A549 (cell line): ENCODE data around the gene ACER2.

ENCODE experiments used
- CHD2 ChIP-seq: fragments of 150-350 bp; IDR thresholded peaks from 2 replicates; pipeline ENCODE4 v1.6.1; 2014; ENCODE audit warnings: low read length; ENCODE audit not compliant: partially characterized antibody
- CTCF ChIP-seq: fragments of >200 bp; sonication (Bioruptor Twin); formaldehyde crosslinking; IDR thresholded peaks from 3 replicates; pipeline ENCODE4 v1.5.1; 2016
- EP300 ChIP-seq, 2 experiments: fragments of >200 bp; sonication (Bioruptor Twin); formaldehyde crosslinking; IDR thresholded peaks; 2 replicates in 1 of 2; 3 replicates in 1 of 2; pipeline ENCODE4 v1.6.1; 2016 to 2017
- ESRRA ChIP-seq: fragments of 150-350 bp; IDR thresholded peaks from 2 replicates; pipeline ENCODE4 v1.6.1; 2014; ENCODE audit warnings: mild to moderate bottlenecking, low read length, borderline replicate concordance
- MYC ChIP-seq: IDR thresholded peaks from 2 replicates; pipeline ENCODE4 v1.6.1; 2012; ENCODE audit warnings: mild to moderate bottlenecking, inconsistent platforms, low read length, improper control_type of control experiment, borderline replicate concordance
- NPAS2 ChIP-seq: fragments of 250-450 bp; sonication (Bioruptor Pico); IDR thresholded peaks from 2 replicates; pipeline ENCODE4 v1.8.0; 2022; ENCODE audit warnings: mild to moderate bottlenecking, moderate library complexity, borderline replicate concordance
- POLR2A ChIP-seq: IDR thresholded peaks from 2 replicates; pipeline ENCODE4 v1.6.1; 2012; ENCODE audit warnings: mild to moderate bottlenecking, low read length
- POLR2AphosphoS2 ChIP-seq: conservative IDR thresholded peaks from 2 replicates; pipeline ENCODE4 v1.6.1; 2012; ENCODE audit warnings: low read length, improper control_type of control experiment, inconsistent platforms
- RAD21 ChIP-seq, 2 experiments: fragments of >200 bp in 1 of 2; sonication (Bioruptor Twin) in 1 of 2; formaldehyde crosslinking in 1 of 2; IDR thresholded peaks in 1 of 2; conservative IDR thresholded peaks in 1 of 2; 2 replicates in 1 of 2; 3 replicates in 1 of 2; pipeline ENCODE4 v1.6.1; 2012 to 2018; ENCODE audit warnings: inconsistent platforms in 1 of 2
- RCOR1 ChIP-seq: fragments of 150-350 bp; IDR thresholded peaks from 2 replicates; pipeline ENCODE4 v1.6.1; 2014; ENCODE audit warnings: antibody characterized with exemption, low read length, low read depth
- RFX5 ChIP-seq: fragments of 450-650 bp; IDR thresholded peaks from 2 replicates; pipeline ENCODE4 v1.7.1; 2014; ENCODE audit warnings: antibody characterized with exemption, mild to moderate bottlenecking, moderate library complexity
- SMC3 ChIP-seq: fragments of >200 bp; sonication (Bioruptor Twin); formaldehyde crosslinking; IDR thresholded peaks from 3 replicates; pipeline ENCODE4 v1.6.1; 2018; ENCODE audit warnings: inconsistent platforms
- ZFP36 ChIP-seq: fragments of 450-650 bp; IDR thresholded peaks from 2 replicates; pipeline ENCODE4 v1.6.1; 2014; ENCODE audit warnings: borderline replicate concordance; ENCODE audit not compliant: partially characterized antibody

- TF ChIP-seq RCOR1: no peak
- TF ChIP-seq SMC3: no peak
- no peak for TF ChIP-seq MYC
- TF ChIP-seq POLR2AphosphoS2: no peak
- TF ChIP-seq CTCF: no peak
- TF ChIP-seq CHD2: no peak
- no peak for TF ChIP-seq EP300 (IDR thresholded peaks at IDR 0.05)
- TF ChIP-seq RAD21 (conservative IDR thresholded peaks at IDR 0.05 in 1 of 2, IDR thresholded peaks at IDR 0.05 in 1 of 2): no peak
- TF ChIP-seq POLR2A: no peak
- TF ChIP-seq NPAS2 (CRISPR knock-in tag): no peak
- TF ChIP-seq ZFP36: no peak
- TF ChIP-seq ESRRA: no peak
- TF ChIP-seq RFX5: no peak
Measured at GRCh38 chr9:19385786-19386501, 22.9 kb upstream of the ACER2 start.
